Duodenal mucosa (tissue), 2 donors: ENCODE results near the gene FOXP4.

Experiments used
- H3K27ac ChIP-seq: one replicate; pipeline ENCODE4 v1.7.0; 2013; ENCODE audit warnings: low read depth, low read length
- H3K27me3 ChIP-seq, 2 donors: one replicate each; pipeline ENCODE4 v1.7.0; 2013; ENCODE audit warnings: low read length in 2 of 2, control low read depth in 1 of 2; ENCODE audit not compliant: insufficient read depth in 2 of 2, control insufficient read depth in 1 of 2
- H3K36me3 ChIP-seq, 2 donors: one replicate each; pipeline ENCODE4 v1.7.0; 2013; ENCODE audit warnings: low read length in 2 of 2, control low read depth in 1 of 2; ENCODE audit not compliant: insufficient read depth in 2 of 2, control insufficient read depth in 1 of 2
- H3K4me1 ChIP-seq, 2 donors: one replicate each; pipeline ENCODE4 v1.7.0; 2013; ENCODE audit warnings: low read length in 2 of 2, control low read depth in 1 of 2; ENCODE audit not compliant: insufficient read depth in 2 of 2, control insufficient read depth in 1 of 2
- H3K4me3 ChIP-seq, 2 donors: one replicate each; pipeline ENCODE4 v1.7.0; 2013; ENCODE audit warnings: low read length in 2 of 2, low read depth in 1 of 2
- H3K9ac ChIP-seq, 2 donors: one replicate each; pipeline ENCODE4 v1.7.0; 2013; ENCODE audit warnings: low read length in 2 of 2, low read depth in 1 of 2
- H3K9me3 ChIP-seq, 2 donors: one replicate each; pipeline ENCODE4 v1.7.0; 2013; ENCODE audit warnings: low read length in 2 of 2, control low read depth in 1 of 2; ENCODE audit not compliant: control insufficient read depth in 1 of 2

FOXP4 gene

GRCh38 chr6:41531016-41531415 is 15.2 kb upstream of the FOXP4 start:
- Histone ChIP-seq H3K4me3 (no peak overlapping the region), H3K9me3 (no peaks in the 10 kb centered on the region), H3K4me1 (peaks cover 13 to 16% of the 10 kb centered on the region in 2 donors), H3K27me3 (peaks cover 0 to 9% of the 10 kb centered on the region in 2 donors), H3K27ac (no peak overlapping the region), H3K36me3 (no peaks in the 10 kb centered on the region), H3K9ac (no peak overlapping the region)

- peaks cover 19 to 23% of the 10 kb centered on the region in 2 donors for H3K4me1 ChIP-seq
- no peaks in the 10 kb centered on the region for H3K36me3 ChIP-seq
- no peak overlapping the region for H3K9ac ChIP-seq
- no peak overlapping the region for H3K27ac ChIP-seq
- H3K27me3 ChIP-seq: peaks cover 0 to 9% of the 10 kb centered on the region in 2 donors
- H3K4me3 ChIP-seq: peak overlapping the region in 1 of 2 donors; percentile 36
- H3K9me3 ChIP-seq: no peaks in the 10 kb centered on the region
Measured at GRCh38 chr6:41531591-41532582, 14.3 kb upstream of the FOXP4 start.

- Histone ChIP-seq H3K27ac (no peak overlapping the region), H3K4me3 (no peak overlapping the region), H3K4me1 (peaks cover 15 to 33% of the 10 kb centered on the region in 2 donors), H3K9me3 (no peaks in the 10 kb centered on the region), H3K36me3 (no peaks in the 10 kb centered on the region), H3K27me3 (no peaks in the 10 kb centered on the region), H3K9ac (no peak overlapping the region)
Measured at GRCh38 chr6:41535766-41536165, 10.4 kb upstream of the FOXP4 start.

- peak overlapping the region; percentile 42 to 43 for H3K4me3 ChIP-seq
- H3K9ac ChIP-seq: peak overlapping the region in 1 of 2 donors; percentile 63
- H3K27ac ChIP-seq: no peak overlapping the region
Measured at GRCh38 chr6:41536795-41537758, 9.1 kb upstream of the FOXP4 start.

GRCh38 chr6:41538556-41539182 is 7.5 kb upstream of the FOXP4 start:
- Histone ChIP-seq H3K27me3 (no peaks in the 10 kb centered on the region), H3K9me3 (no peaks in the 10 kb centered on the region), H3K4me3 (no peak overlapping the region), H3K27ac (no peak overlapping the region), H3K36me3 (no peaks in the 10 kb centered on the region), H3K4me1 (peaks cover 15 to 21% of the 10 kb centered on the region in 2 donors), H3K9ac (no peak overlapping the region)

More at GRCh38 chr6:41536795-41537758, 9.1 kb upstream of the FOXP4 start:
- Histone ChIP-seq H3K27me3 (no peaks in the 10 kb centered on the region), H3K4me1 (peaks cover 15 to 24% of the 10 kb centered on the region in 2 donors), H3K9me3 (no peaks in the 10 kb centered on the region), H3K36me3 (no peaks in the 10 kb centered on the region)

GRCh38 chr6:41539204-41539603 is 7.0 kb upstream of the FOXP4 start:
- H3K36me3 ChIP-seq: no peaks in the 10 kb centered on the region
- peaks cover 15 to 21% of the 10 kb centered on the region in 2 donors for H3K4me1 ChIP-seq
- H3K27me3 ChIP-seq: no peaks in the 10 kb centered on the region
- no peaks in the 10 kb centered on the region for H3K9me3 ChIP-seq
- no peak overlapping the region for H3K4me3 ChIP-seq
- no peak overlapping the region for H3K9ac ChIP-seq
- no peak overlapping the region for H3K27ac ChIP-seq

- peaks cover 23 to 27% of the 10 kb centered on the region in 2 donors for H3K4me1 ChIP-seq
- H3K9ac ChIP-seq: no peak overlapping the region
- no peak overlapping the region for H3K27ac ChIP-seq
- H3K4me3 ChIP-seq: no peak overlapping the region
- H3K36me3 ChIP-seq: no peaks in the 10 kb centered on the region
- H3K9me3 ChIP-seq: no peaks in the 10 kb centered on the region
- H3K27me3 ChIP-seq: no peaks in the 10 kb centered on the region
Measured at GRCh38 chr6:41541364-41541763, 4.8 kb upstream of the FOXP4 start.

GRCh38 chr6:41543087-41543486 is 3.1 kb upstream of the FOXP4 start:
- Histone ChIP-seq H3K4me1 (peaks cover 12 to 21% of the 10 kb centered on the region in 2 donors), H3K9ac (no peak overlapping the region), H3K27me3 (no peaks in the 10 kb centered on the region), H3K36me3 (no peaks in the 10 kb centered on the region), H3K9me3 (no peaks in the 10 kb centered on the region), H3K4me3 (no peak overlapping the region), H3K27ac (no peak overlapping the region)

- H3K4me1 ChIP-seq: peaks cover 30 to 32% of the 10 kb centered on the region in 2 donors
- H3K9ac ChIP-seq: peak overlapping the region; percentile 58 to 72
- no peak overlapping the region for H3K27ac ChIP-seq
- H3K4me3 ChIP-seq: peak overlapping the region; percentile 80 to 93
- no peaks in the 10 kb centered on the region for H3K9me3 ChIP-seq
- no peaks in the 10 kb centered on the region for H3K36me3 ChIP-seq
- H3K27me3 ChIP-seq: peaks cover 0 to 4% of the 10 kb centered on the region in 2 donors
Measured at GRCh38 chr6:41545247-41545702, 906 bp upstream of the FOXP4 start.
